PC-3 (cell line): Measurements from ENCODE around the gene GLRA3.

Experiments
- CTCF ChIP-seq: fragments of 300-600 bp; sonication (generic); conservative IDR thresholded peaks from 2 replicates; pipeline ENCODE4 v1.5.1; 2017; ENCODE audit warnings: antibody characterized with exemption, low read depth, mild to moderate bottlenecking, low read length
- EZH2 ChIP-seq: fragments of 300-600 bp; sonication (generic); IDR thresholded peaks from one replicate; pipeline ENCODE4 v1.6.1; 2017; ENCODE audit warnings: antibody characterized with exemption, mild to moderate bottlenecking, low read length; ENCODE audit not compliant: unreplicated experiment

DNA sequence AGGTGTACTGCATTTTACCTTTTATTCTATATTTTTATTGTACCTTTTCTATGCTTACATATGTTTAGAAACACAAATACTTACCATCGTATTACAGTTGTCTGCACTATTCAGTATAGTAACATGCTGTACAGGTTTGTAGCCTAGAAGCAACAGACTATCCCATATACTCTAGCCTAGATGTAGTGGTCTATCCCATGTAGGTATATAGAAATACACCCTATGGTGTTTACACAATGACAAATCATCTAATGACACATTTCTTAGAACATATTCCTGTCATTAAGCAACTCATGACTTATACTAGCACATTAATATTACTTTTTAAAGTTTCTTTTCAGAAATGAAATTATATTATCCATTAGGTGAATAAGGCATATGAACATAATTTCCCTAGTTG lies 195.6 kb downstream of the GLRA3 start:
- no peak for TF ChIP-seq CTCF
- no peak for TF ChIP-seq EZH2
